ENCODE data around the gene SNRNP25. TPM values are rescaled to one million over a fixed set of nuclear protein-coding genes. Genes with fewer than 3 reads are reported as not detected.

SNRNP25 gene
- total RNA-seq, 1 experiment from 2014 or later, result 15.5 TPM

DNA sequence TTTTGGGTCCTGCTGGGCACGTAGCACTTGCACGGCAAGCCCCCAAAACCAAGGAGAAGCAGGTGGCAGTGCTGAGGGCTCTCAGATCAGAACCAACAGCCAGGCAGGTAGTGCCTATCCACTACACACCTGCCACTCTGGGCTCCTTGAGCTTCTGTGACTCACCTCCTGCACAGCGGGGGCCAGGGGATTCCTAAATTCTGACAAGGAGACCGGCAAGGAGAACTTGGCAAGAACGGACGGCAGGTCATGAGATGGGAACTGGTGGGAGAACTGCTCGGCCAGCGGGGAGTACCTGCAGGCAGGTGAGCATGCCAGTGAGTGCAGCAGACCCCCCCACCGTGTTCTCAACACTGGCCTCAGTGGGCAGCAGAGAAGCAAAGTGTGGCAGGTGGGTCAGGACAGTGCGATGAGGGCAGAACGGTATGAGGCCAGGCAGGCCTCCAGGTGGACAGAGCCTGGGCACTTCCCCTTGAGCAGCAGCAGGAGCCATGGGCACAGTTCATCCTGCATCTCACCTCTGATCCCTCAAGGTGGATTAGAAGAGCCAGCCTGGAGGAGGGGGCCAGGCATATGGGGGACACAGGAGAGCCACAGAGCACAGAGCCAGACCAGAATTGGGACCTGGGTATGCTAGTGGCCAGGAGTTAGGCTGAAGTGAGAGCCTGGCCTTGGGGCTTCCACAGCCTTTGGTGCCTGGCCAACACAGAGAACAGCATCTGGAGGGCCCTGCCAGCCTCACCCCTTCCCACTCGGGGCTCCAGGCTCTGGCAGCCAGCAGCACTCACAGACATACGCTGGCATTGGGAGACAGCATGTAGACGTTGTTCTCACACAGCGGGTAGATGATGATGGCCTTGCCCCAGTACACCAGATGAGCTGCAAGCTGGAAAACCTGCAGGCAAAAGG lies 39.1 kb downstream of the SNRNP25 start:
- DNase-seq (ENCODE audit: extremely low read depth, low read depth), result no peak

DNA sequence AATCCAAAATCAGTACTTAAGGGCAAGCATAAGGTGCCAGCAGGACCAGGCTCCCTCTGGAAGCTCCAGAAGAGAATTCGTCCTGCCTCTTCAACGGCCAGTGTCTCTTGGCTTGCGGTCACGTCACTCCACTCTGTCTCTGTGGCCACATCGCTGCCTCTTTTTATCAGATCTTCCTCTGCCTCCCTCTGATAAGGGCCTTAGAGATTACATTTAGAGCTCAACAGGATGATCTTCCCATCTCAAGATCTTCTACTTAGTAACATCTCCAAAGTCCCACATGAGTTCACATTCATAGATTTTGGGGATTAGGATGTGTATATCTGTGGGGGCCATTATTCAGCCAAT lies 41.3 kb downstream of the SNRNP25 start:
- DNase-seq (ENCODE audit: extremely low read depth, low read depth), result no peak

DNA sequence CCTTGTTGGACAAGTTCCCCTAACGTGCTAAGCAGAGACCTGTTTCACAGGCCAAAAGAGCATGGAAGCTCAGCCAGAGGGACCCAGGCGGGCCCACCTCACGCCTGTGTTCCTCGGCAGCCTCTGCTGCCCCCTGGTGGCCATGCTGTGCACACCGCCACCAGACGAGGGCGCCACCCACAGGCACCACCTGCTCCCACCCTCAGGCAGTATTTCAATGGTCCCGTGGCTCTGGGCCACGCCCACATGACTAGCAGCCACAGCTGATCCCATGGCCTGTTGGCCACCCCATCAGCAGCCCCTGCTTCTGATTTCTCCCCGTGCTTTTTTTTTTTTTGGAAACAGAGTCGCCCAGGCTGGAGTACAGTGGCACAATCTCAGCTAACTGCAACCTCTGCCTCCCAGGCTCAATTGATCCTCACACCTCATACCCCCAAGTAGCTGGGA lies 43.3 kb downstream of the SNRNP25 start:
- peak; percentile 89 for DNase-seq (ENCODE audit: extremely low read depth, low read depth)

DNA sequence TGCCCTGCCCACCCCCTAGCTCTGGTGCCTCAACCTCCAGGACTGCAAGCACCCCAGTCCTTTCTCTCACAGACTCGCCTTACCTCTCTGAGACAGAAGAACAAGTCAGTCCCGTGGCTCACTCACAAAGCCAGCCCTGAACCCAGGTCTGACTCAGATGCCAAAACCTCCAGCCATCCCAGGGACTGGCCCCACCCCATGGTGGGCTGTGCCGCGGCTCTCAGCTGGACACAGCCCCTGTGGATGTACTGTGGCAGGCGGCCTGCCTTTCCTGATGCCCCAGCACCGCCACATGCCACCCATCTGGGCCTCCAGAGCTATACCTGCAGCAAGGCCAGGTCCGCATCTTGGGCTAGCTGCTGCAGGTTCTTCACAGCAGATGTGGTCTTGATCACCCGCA lies 44.2 kb downstream of the SNRNP25 start:
- DNase-seq (ENCODE audit: extremely low read depth, low read depth), result no peak

DNA sequence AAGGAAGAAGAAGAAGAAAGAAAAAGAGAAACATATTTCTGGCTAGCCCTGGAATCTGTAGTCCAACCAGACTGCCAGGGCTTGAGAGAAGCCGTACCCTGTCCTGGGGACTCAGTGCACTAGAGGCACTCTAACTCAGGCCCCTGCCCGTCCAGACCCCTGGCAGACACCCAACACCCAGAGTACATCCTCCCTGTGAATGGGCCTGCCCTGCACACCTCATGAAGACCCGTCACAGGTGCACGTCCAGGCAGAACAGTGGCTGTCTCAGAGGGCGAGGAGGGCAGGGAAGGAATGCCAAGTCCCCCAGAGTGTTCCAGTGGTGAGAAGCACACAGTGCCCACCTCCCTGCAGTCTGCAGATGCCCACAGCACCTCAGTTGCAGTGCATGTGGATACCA lies 47.4 kb downstream of the SNRNP25 start:
- no peak for DNase-seq (ENCODE audit: extremely low read depth, low read depth)

DNA sequence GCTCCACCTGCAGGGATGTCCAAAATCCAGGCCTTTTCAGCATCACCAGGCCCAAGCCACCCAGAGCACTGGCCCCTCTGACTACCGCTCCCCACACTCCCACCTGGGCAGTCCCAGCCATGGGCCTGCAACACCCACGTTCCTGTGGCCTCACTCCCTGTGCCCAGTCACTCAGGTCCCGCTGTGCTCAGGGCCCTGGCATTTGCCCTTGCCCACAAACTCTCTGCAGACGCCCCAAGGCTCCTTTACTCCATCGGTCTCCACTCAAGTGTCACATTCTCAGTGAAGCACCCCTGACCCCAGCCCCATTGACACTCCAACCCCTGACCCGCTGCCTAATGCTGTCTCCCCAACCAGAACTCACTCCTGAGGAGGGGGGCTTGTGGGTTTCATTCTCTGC lies 48.0 kb downstream of the SNRNP25 start:
- no peak for DNase-seq (ENCODE audit: extremely low read depth, low read depth)

DNA sequence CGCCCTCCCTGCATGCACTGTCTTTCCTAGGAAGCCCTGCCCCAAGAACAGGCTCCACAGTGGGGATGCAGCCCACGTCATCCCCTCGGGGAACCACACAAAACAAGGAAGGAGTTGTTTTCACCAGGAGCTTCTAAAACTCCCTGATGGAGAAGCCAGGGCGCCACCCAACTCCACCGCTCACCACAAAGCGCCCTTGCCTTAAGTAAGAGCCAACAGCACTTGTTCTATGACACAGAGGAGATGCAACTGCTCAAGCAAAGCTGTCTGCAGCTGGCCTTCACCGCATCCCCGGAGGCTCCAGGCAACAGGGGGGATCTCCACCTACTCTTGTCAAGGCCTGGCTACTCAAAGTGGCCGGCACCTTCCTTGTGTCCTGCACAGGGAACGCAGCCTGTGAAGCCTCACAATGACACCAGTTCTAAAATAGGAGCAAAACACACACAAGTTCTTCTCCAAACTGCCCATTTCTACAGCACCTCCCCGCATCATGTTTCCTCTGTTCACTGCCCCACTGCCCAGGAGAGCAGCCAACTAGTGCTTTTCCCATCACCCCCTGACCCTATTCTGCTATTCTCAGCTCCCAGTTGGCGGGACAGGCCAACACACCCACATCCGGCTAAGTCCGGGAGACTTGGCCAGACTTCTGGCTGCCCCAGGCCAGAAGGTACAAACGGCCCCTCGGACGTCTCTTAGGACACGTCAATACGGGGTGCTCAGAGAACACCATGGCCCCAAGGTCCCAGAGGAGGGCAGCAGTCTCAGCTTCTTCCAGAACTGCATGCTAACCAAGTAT lies 48.6 kb downstream of the SNRNP25 start:
- DNase-seq (ENCODE audit: extremely low read depth, low read depth), result no peak

DNA sequence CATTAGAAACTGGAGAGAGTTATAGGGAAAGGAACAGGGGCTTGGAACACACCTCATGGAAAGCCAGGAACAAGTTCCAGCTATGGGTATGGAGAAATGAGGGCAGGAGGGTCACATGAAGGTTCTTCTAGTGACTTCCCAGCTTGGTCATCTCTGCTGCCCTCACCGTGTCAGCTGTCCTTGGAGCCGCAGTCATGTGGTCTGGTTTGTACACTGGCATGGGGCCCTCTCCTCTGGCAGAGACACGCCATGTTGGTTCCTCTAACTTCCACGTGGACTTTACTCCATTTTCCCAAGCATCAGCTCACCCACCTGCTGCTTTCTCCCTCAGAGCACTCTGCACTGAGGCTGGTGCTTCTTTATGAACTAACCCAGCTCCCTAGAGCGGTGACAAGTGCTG lies 50.7 kb downstream of the SNRNP25 start:
- DNase-seq (ENCODE audit: extremely low read depth, low read depth), result no peak

DNA sequence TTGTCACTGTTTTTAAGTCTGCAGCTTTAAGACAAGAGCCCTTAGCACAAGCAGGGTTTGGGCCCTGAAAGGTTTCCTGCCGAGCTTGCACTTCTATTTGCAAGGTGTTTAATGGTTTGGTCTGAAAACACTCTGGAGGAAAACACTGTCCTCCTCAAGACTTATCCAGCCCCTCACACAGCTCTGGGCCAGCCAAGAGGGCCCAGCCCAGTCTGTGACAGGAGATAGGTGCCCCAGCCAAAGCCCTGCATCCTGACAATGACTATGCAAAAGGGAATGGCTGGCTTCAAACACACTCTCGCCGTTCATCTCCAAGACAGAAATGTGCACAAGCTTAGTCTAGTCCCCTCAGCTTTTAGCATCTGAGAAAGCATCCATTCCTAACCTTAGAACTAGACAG lies 51.3 kb downstream of the SNRNP25 start:
- no peak for DNase-seq (ENCODE audit: extremely low read depth, low read depth)

DNA sequence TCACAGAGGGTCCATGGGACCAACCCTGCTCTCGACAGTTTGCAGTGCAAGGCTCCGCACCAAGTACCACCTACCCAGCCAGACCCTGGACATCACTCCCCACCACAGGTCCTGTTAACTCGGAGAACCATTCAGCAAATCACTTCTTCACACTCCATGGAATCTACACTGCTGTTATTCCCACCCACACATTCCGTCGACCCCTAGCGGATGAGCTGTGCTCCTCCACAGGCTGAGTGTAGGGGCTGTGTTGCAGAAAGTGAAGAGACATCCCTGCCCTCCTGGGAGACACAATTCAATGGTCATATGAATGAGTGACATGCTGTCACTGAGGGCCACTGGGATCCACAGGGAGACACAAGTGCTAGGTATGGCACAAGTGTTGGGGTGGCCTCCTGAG lies 51.9 kb downstream of the SNRNP25 start:
- no peak for DNase-seq (ENCODE audit: extremely low read depth, low read depth)

DNA sequence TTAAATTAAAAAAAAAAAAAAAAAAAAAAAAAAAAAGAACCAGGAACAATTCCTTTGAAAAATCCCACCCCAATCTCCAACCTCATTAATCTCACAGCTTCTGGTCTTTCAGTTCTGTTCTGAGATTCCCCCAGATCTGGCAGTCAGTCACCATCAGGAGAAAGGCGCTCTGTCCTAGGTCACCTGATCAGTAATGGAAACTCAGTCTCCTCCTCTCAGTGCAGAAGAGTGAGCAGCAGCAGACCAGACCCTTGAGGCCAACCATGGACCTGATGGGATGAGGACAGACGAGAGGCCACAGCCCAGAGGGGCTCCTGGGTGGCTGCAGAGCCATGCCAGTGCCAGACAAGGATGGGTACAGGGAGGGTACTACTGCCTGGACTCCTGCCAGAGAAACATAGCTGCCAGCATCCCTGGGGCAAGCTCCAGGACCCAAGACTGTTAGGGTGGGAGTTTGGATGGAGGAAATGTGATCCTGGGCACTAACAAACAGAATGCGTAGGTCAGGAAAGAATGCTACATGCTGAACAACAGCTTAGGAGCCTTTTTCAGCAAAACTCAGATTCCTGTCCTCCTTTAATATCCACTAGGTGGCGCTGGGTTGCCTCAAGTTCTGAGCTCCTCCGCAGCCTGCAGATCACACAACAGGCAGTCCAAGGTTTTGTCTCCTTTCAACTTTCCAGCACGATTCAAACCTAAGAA lies 53.1 kb downstream of the SNRNP25 start:
- DNase-seq (ENCODE audit: extremely low read depth, low read depth), result peak; percentile 72

Small RNA genes within 50 kb of the gene (small RNA-seq; reads per million reads assigned to genes)
- gene MIR6859-4, result 0 reads per million in 2 experiments
- 0 reads per million in 2 experiments for gene Z69720.2

Other genes starting within 250 kb of the SNRNP25 start
- 12.6 and 13.3 TPM in 2 replicates for gene POLR3K, start 220 bp upstream of the SNRNP25 start, total RNA-seq (2014; rRNA removed; shearing (Covaris generic))
- gene RHBDF1, start 18.8 kb downstream of the SNRNP25 start, total RNA-seq (2014; rRNA removed; shearing (Covaris generic)), result 22.2 and 23.3 TPM in 2 replicates
- gene MPG, start 24.4 kb downstream of the SNRNP25 start, total RNA-seq (2014; rRNA removed; shearing (Covaris generic)), result 84.4 and 136 TPM in 2 replicates
- 20.9 and 21.3 TPM in 2 replicates for gene NPRL3, start 84.8 kb downstream of the SNRNP25 start, total RNA-seq (2014; rRNA removed; shearing (Covaris generic))
- gene HBZ, start 98.8 kb downstream of the SNRNP25 start, total RNA-seq (2014; rRNA removed; shearing (Covaris generic)), result not detected in 2 replicates
- not detected in 2 replicates for gene HBM, start 112.2 kb downstream of the SNRNP25 start, total RNA-seq (2014; rRNA removed; shearing (Covaris generic))
- not detected in 2 replicates for gene HBA2, start 119.0 kb downstream of the SNRNP25 start, total RNA-seq (2014; rRNA removed; shearing (Covaris generic))
- gene HBA1, start 122.9 kb downstream of the SNRNP25 start, total RNA-seq (2014; rRNA removed; shearing (Covaris generic)), result 2.2 TPM in 1 of 2 replicates, not detected in the other
- 1.5 and 2.4 TPM in 2 replicates for gene HBQ1, start 126.6 kb downstream of the SNRNP25 start, total RNA-seq (2014; rRNA removed; shearing (Covaris generic))
- gene LUC7L, start 175.6 kb downstream of the SNRNP25 start, total RNA-seq (2014; rRNA removed; shearing (Covaris generic)), result 38.4 and 40.8 TPM in 2 replicates
- gene FAM234A, start 181.0 kb downstream of the SNRNP25 start, total RNA-seq (2014; rRNA removed; shearing (Covaris generic)), result 41.5 and 45.8 TPM in 2 replicates
- gene RGS11, start 222.1 kb downstream of the SNRNP25 start, total RNA-seq (2014; rRNA removed; shearing (Covaris generic)), result 6.6 and 6.9 TPM in 2 replicates
- 2.5 and 2.9 TPM in 2 replicates for gene ARHGDIG, start 226.8 kb downstream of the SNRNP25 start, total RNA-seq (2014; rRNA removed; shearing (Covaris generic))
- 0.40 and 0.64 TPM in 2 replicates for gene PDIA2, start 229.3 kb downstream of the SNRNP25 start, total RNA-seq (2014; rRNA removed; shearing (Covaris generic))

Data from NCI-H460 (cell line).